Measurements from ENCODE around the gene ALKBH7. TPM values are rescaled to one million over a fixed set of nuclear protein-coding genes. Genes with fewer than 3 reads are reported as not detected.
A peak's percentile ranks its signal among the peaks of the same experiment; 100 is the strongest.

Gene ALKBH7
- total RNA-seq, 1 donor from 2014 or later, result 58.4 TPM

DNA sequence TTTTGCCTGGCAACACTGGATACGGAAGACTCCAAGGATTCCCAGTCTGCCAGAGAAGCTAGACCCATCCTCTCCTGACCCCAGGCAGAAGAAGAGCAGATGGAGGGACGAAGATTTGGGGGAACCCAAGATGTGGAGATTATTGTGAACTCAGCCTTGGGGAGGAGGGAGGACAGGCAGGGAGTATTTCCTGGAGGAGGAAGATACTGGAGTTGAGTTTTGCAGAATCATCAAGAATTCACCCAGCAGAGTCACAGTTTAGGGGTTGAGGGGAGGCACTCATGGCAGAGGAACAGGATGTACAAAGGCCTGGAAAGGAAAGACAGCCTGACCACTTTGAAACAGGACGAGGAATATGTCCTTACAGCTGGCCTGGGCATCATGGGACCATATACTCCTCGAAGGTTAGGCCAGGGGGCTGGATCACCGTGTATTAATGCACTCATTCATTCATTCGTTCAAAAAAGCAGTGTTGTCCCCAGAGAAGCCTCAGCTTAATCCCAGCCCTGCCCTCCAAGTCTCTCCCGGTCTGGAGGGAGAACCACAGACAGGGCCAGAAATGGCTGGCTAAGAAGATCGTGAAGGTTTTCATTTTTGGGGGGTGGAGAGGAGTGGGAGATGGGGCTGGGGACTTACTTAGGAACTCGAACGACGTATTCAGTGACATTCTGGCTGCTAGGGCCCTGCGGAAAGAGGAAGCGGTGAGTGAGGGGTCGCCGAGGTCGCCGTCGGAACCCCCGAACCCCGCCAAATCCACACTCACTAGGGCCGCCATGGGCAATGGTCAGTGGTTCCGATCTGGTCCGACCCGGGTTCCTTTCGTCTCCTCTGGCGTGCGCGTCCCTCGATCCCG, 19.9 kb downstream of the ALKBH7 start:
- Mint-ChIP-seq H3K9me3 (ENCODE audit: unreplicated experiment) (no peaks in the 10 kb centered on the region), H3K4me1 (ENCODE audit: low read depth, unreplicated experiment) (peaks cover 7% of the 10 kb centered on the region)
- TF ChIP-seq EZH2 (IDR thresholded peaks at IDR 0.05; ENCODE audit: insufficient read depth, low read length), result no peak
- TF ChIP-seq, protein P1, sequence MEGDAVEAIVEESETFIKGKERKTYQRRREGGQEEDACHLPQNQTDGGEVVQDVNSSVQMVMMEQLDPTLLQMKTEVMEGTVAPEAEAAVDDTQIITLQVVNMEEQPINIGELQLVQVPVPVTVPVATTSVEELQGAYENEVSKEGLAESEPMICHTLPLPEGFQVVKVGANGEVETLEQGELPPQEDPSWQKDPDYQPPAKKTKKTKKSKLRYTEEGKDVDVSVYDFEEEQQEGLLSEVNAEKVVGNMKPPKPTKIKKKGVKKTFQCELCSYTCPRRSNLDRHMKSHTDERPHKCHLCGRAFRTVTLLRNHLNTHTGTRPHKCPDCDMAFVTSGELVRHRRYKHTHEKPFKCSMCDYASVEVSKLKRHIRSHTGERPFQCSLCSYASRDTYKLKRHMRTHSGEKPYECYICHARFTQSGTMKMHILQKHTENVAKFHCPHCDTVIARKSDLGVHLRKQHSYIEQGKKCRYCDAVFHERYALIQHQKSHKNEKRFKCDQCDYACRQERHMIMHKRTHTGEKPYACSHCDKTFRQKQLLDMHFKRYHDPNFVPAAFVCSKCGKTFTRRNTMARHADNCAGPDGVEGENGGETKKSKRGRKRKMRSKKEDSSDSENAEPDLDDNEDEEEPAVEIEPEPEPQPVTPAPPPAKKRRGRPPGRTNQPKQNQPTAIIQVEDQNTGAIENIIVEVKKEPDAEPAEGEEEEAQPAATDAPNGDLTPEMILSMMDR (IDR thresholded peaks at IDR 0.05; ENCODE audit: insufficient read depth, low read depth, low read length), result no peak

GRCh38 chr19:6393074-6393982, 20.7 kb downstream of the ALKBH7 start, which contains the start of gene GTF2F1:
GTF2F1 (minus strand) TSS chr19:6393164; CDS start chr19:6392995, 169 bp downstream.
- Mint-ChIP-seq H3K36me3 (ENCODE audit: low read depth, unreplicated experiment) (peaks cover 4% of the 10 kb centered on the region), H3K4me3 (ENCODE audit: unreplicated experiment) (peak within 1 kb of the TSS; percentile 94), H3K4me1 (ENCODE audit: low read depth, unreplicated experiment) (peaks cover 7% of the 10 kb centered on the region), H3K27me3 (ENCODE audit: low read depth, unreplicated experiment) (no peaks in the 10 kb centered on the region), H3K9me3 (ENCODE audit: unreplicated experiment) (no peaks in the 10 kb centered on the region), H3K27ac (ENCODE audit: unreplicated experiment) (peak within 1 kb of the TSS; percentile 93)
- peaks cover 12% of the 10 kb centered on the region for H3K36me3 ChIP-seq (ENCODE audit: insufficient read depth, low read length)
- H3K9ac ChIP-seq (ENCODE audit: low read length), result peak within 1 kb of the TSS; percentile 94
- FAIRE-seq, result no peak
- H3K9me3 ChIP-seq (ENCODE audit: insufficient read depth, low read depth, low read length), result no peaks in the 10 kb centered on the region
- peak within 1 kb of the TSS; percentile 97 for H3K27ac ChIP-seq (ENCODE audit: low read depth, low read length)
- H2AFZ ChIP-seq (ENCODE audit: low read depth, low read length), result peak within 1 kb of the TSS; percentile 96
- peak within 1 kb of the TSS; percentile 94 for H3K4me3 ChIP-seq (ENCODE audit: insufficient read depth, low read depth, low read length)
- no peaks in the 10 kb centered on the region for H3K27me3 ChIP-seq (ENCODE audit: insufficient read depth, low read length)
- peak; percentile 88 for DNase-seq (ENCODE audit: low read depth)
- H4K20me1 ChIP-seq (ENCODE audit: insufficient read depth, low read length), result peaks cover 5% of the 10 kb centered on the region
- TF ChIP-seq, protein P1 (IDR thresholded peaks at IDR 0.05; ENCODE audit: insufficient read depth, low read depth, low read length), result no peak
- TF ChIP-seq EZH2 (IDR thresholded peaks at IDR 0.05; ENCODE audit: insufficient read depth, low read length), result no peak
- peak within 1 kb of the TSS; percentile 99 for H3K4me2 ChIP-seq (ENCODE audit: low read length)
- H3K79me2 ChIP-seq (ENCODE audit: insufficient read depth, low read length), result peaks cover 32% of the 10 kb centered on the region
- H3K4me1 ChIP-seq (ENCODE audit: insufficient read depth, low read length), result peaks cover 12% of the 10 kb centered on the region

More for the DNA sequence above, 19.9 kb downstream of the ALKBH7 start:
- peak overlapping the region; percentile 94 for H3K9ac ChIP-seq (ENCODE audit: low read length)
- H3K79me2 ChIP-seq (ENCODE audit: insufficient read depth, low read length), result peaks cover 36% of the 10 kb centered on the region
- H3K27me3 ChIP-seq (ENCODE audit: insufficient read depth, low read length), result no peaks in the 10 kb centered on the region
- Mint-ChIP-seq H3K4me3 (ENCODE audit: unreplicated experiment) (peak overlapping the region; percentile 94), H3K27me3 (ENCODE audit: low read depth, unreplicated experiment) (no peaks in the 10 kb centered on the region), H3K27ac (ENCODE audit: unreplicated experiment) (peak overlapping the region; percentile 93), H3K36me3 (ENCODE audit: low read depth, unreplicated experiment) (peaks cover 6% of the 10 kb centered on the region)
- no peak for DNase-seq (ENCODE audit: low read depth)
- FAIRE-seq, result no peak
- H3K36me3 ChIP-seq (ENCODE audit: insufficient read depth, low read length), result peaks cover 14% of the 10 kb centered on the region
- H3K9me3 ChIP-seq (ENCODE audit: insufficient read depth, low read depth, low read length), result no peaks in the 10 kb centered on the region
- peak overlapping the region; percentile 96 for H2AFZ ChIP-seq (ENCODE audit: low read depth, low read length)
- H3K4me2 ChIP-seq (ENCODE audit: low read length), result peak overlapping the region; percentile 99
- peak overlapping the region; percentile 94 for H3K4me3 ChIP-seq (ENCODE audit: insufficient read depth, low read depth, low read length)
- peak overlapping the region; percentile 97 for H3K27ac ChIP-seq (ENCODE audit: low read depth, low read length)
- H4K20me1 ChIP-seq (ENCODE audit: insufficient read depth, low read length), result peaks cover 8% of the 10 kb centered on the region
- peaks cover 12% of the 10 kb centered on the region for H3K4me1 ChIP-seq (ENCODE audit: insufficient read depth, low read length)

Measured in astrocyte (in vitro differentiated cells and primary cell).